MCF 10A (cell line): ENCODE results near the gene RPH3AL. TPM values are rescaled to one million over a fixed set of nuclear protein-coding genes. Genes with fewer than 3 reads are reported as not detected.

ENCODE experiments used
- BruUV-seq: library from RNA; stranded (reverse); fragments of 400-500 nt; replicated peaks from 2 replicates; lab custom pipeline; 2021; lab: Mats Ljungman, UMichigan
- CTCF ChIA-PET: fragments of 300-600 bp; sonication (Branson Sonifier 250); formaldehyde crosslinking; extraction: SDS; loops from one replicate; lab custom pipeline; 2021; ENCODE audit warnings: antibody characterized with exemption, inconsistent platforms; lab: Yijun Ruan, JAX
- POLR2A ChIA-PET: fragments of 300-600, 350-650 bp; sonication (Branson Sonifier 250); formaldehyde crosslinking; extraction: SDS; loops from one replicate; lab custom pipeline; 2020; ENCODE audit warnings: antibody characterized with exemption, inconsistent platforms; lab: Yijun Ruan, JAX
- DNase-seq: peaks from one replicate; pipeline ENCODE4 v3.0.0-alpha.2; 2018; ENCODE audit not compliant: unreplicated experiment
- H3K27ac Mint-ChIP-seq: one replicate; pipeline ENCODE4 v1.8.0; 2022; ENCODE audit warnings: mild to moderate bottlenecking, low read depth, mixed read lengths; ENCODE audit not compliant: unreplicated experiment
- H3K27me3 Mint-ChIP-seq: one replicate; pipeline ENCODE4 v1.8.0; 2022; ENCODE audit warnings: mixed read lengths; ENCODE audit not compliant: insufficient read depth, unreplicated experiment
- H3K36me3 Mint-ChIP-seq: one replicate; pipeline ENCODE4 v1.8.0; 2022; ENCODE audit warnings: mild to moderate bottlenecking, moderate library complexity, mixed read lengths; ENCODE audit not compliant: insufficient read depth, unreplicated experiment
- H3K4me1 Mint-ChIP-seq: one replicate; pipeline ENCODE4 v1.8.0; 2022; ENCODE audit warnings: mixed read lengths; ENCODE audit not compliant: insufficient read depth, unreplicated experiment
- H3K4me3 Mint-ChIP-seq: one replicate; pipeline ENCODE4 v1.8.0; 2022; ENCODE audit warnings: mild to moderate bottlenecking, moderate library complexity, mixed read lengths; ENCODE audit not compliant: unreplicated experiment
- H3K9me3 Mint-ChIP-seq: one replicate; pipeline ENCODE4 v1.8.0; 2022; ENCODE audit warnings: mixed read lengths; ENCODE audit not compliant: unreplicated experiment
- intact Hi-C: fragments of 100-400 bp; cut with micrococcal nuclease; formaldehyde crosslinking; loops from 2 replicates; pipeline ENCODE4 v1.14.1; 2022
- total RNA-seq: library from RNA; stranded (reverse); gene quantifications from 2 replicates; pipeline ENCODE4 v1.2.3, GENCODE V29; 2022
- TF ChIP-seq, protein P1 (sequence below): fragments of 200-600 bp; IDR thresholded peaks from one replicate; pipeline ENCODE4 v1.8.0; 2022; ENCODE audit warnings: antibody characterized with exemption, mild to moderate bottlenecking; ENCODE audit not compliant: unreplicated experiment

RPH3AL gene
- total RNA-seq, 1 experiment from 2014 or later, result 0.89 TPM

DNA sequence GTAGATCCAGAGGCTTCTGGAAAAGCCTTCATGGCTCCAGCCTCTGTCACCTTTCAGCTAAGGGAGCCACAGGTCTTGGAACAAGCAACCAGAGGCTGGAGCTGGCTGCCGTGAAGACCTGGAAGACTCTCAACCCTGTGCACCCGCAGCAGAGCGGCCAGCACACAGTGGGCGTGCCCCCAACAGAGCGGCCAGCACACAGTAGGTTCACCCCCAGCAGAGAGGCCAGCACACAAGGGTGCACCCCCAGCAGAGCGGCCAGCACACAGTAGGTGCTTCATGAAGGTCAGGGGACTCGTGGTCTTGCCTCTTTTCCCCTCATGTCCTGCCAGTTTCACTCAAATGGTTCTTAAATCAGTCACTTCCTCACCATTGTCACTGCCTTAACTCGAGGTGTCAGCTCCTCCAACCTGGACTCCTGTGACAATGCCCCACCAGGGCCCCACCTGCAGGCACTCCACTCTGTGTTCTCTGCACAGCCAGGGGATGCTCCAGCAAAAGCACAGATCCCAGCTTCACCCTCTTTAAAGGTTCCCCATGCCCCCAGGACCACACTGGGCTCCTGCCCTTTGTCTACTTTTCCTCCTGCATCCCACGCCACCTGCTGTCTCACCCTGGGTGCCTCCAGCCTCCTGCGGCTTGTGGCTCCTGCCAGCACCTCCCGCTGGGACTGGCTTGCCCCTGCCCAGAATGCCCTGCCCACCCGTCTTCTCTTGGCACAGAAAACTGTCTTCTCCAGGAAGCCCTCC, 128.7 kb downstream of the RPH3AL start:
- Mint-ChIP-seq H3K4me3 (no peak overlapping the region), H3K27me3 (peaks cover 11% of the 10 kb centered on the region), H3K36me3 (no peaks in the 10 kb centered on the region), H3K9me3 (no peaks in the 10 kb centered on the region), H3K27ac (no peak overlapping the region), H3K4me1 (no peaks in the 10 kb centered on the region)
- CTCF ChIA-PET, result no interaction called here
- intact Hi-C loops, result no loop called here
- POLR2A ChIA-PET, result interaction anchor here (0.6 kb wide), 1 partner anchor 177 kb away, joined by 5 read pairs; no protein-coding TSS in a partner anchor
- DNase-seq, result no peak
- TF ChIP-seq, protein P1, sequence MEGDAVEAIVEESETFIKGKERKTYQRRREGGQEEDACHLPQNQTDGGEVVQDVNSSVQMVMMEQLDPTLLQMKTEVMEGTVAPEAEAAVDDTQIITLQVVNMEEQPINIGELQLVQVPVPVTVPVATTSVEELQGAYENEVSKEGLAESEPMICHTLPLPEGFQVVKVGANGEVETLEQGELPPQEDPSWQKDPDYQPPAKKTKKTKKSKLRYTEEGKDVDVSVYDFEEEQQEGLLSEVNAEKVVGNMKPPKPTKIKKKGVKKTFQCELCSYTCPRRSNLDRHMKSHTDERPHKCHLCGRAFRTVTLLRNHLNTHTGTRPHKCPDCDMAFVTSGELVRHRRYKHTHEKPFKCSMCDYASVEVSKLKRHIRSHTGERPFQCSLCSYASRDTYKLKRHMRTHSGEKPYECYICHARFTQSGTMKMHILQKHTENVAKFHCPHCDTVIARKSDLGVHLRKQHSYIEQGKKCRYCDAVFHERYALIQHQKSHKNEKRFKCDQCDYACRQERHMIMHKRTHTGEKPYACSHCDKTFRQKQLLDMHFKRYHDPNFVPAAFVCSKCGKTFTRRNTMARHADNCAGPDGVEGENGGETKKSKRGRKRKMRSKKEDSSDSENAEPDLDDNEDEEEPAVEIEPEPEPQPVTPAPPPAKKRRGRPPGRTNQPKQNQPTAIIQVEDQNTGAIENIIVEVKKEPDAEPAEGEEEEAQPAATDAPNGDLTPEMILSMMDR, result no peak
- no TSS peak for BruUV-seq

DNA sequence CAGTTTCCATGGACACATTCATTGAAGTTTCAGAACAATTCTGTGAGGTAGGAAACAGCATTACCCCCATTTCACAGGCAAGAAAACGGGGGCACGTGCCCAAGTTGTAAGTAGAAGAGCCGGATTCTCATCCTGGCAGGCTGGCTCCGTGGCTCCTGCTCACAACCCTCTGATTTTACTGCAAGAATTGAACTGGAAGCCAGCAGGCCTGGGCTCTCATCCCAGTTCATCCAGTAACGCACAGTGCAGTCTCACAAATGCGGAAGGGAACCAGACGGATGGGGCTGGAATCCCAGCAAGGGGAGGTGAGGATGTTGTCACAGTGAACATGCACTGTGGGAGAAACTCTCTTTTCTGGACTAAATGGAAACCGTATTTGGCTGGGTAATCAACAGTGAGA, 130.4 kb downstream of the RPH3AL start:
- H3K4me1 Mint-ChIP-seq, result no peaks in the 10 kb centered on the region
- ChIA-PET POLR2A (no interaction called here), CTCF (no interaction called here)
- intact Hi-C loops, result no loop called here
- TF ChIP-seq, protein P1, result no peak
- no peak overlapping the region for H3K27ac Mint-ChIP-seq
- DNase-seq, result no peak
- H3K4me3 Mint-ChIP-seq, result no peak overlapping the region
- BruUV-seq, result no TSS peak
- H3K9me3 Mint-ChIP-seq, result no peaks in the 10 kb centered on the region
- H3K27me3 Mint-ChIP-seq, result peaks cover 10% of the 10 kb centered on the region
- no peaks in the 10 kb centered on the region for H3K36me3 Mint-ChIP-seq

DNA sequence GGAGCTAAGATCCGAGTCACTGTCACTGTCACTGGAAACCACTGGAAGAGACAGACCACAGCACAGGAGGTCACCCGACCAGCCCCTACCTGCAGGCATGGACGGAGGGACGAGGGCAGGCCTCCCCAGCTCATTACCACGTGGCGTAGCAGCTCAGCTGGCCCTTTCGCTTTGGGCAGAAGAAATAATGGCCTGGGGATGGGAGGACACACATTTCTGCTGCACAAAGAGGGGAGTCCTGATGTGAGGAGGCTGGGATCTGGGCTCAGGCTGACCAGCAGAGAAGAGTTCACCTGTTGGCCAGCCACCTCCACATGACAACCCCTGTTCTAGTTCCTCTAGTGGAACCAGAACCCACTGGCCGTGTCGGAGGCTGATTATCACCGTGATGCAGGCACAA, 132.9 kb downstream of the RPH3AL start:
- Mint-ChIP-seq H3K27ac (no peak overlapping the region), H3K4me3 (no peak overlapping the region), H3K9me3 (no peaks in the 10 kb centered on the region), H3K27me3 (no peaks in the 10 kb centered on the region), H3K36me3 (no peaks in the 10 kb centered on the region), H3K4me1 (no peaks in the 10 kb centered on the region)
- TF ChIP-seq, protein P1, result no peak
- CTCF ChIA-PET, result no interaction called here
- intact Hi-C loops, result no loop called here
- DNase-seq, result no peak
- POLR2A ChIA-PET, result no interaction called here
- no TSS peak for BruUV-seq

DNA sequence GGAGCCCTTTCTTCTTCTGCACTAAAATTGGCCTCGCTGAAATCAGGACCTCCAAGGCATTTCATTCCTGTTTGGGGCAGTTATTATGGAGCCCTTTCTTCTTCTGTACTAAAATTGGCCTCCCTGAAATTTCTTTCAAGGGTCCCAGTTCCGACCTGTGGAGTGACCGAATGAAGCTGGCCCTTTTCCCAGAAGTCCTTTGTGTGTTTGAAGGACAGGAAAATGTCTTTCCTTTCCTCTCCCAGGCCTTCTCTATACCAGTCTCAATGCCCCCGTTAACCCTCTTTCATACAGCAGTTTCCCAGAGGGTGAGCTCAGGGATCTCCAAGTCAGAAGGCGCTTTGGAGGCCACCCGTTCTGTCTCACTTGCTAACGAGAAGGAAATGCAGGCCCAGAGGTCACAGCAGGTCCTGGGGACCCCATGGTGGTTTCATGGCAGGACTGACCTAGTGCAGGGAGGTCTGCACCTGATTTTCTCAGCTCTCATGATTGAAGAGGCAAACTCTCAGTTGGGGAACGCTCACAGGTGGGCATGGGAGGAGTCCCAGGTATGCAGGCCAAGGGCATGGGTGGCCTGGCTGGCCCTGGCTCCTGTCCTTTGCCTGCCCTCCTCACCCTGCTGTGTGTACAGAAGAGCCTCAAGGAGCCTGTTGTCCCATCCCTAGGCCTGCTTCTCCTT, 134.0 kb downstream of the RPH3AL start:
- intact Hi-C loops, result no loop called here
- ChIA-PET POLR2A (no interaction called here), CTCF (no interaction called here)
- Mint-ChIP-seq H3K9me3 (no peaks in the 10 kb centered on the region), H3K27ac (no peak overlapping the region), H3K4me1 (no peaks in the 10 kb centered on the region), H3K4me3 (no peak overlapping the region), H3K36me3 (no peaks in the 10 kb centered on the region), H3K27me3 (no peaks in the 10 kb centered on the region)
- no peak for DNase-seq
- TF ChIP-seq, protein P1, result no peak
- BruUV-seq, result no TSS peak
